GM19240 (cell line): ENCODE measurements around the gene PPP4R3A.
"Not testable (repeated sequence)": the region's sequence is repeated elsewhere in the genome, so short reads cannot be mapped to it uniquely, and the experiment has no call there.

Experiments
- DNase-seq: peaks from one replicate; pipeline ENCODE4 v3.0.0; 2011; ENCODE audit warnings: low spot score; ENCODE audit not compliant: insufficient read length

PPP4R3A gene

DNA sequence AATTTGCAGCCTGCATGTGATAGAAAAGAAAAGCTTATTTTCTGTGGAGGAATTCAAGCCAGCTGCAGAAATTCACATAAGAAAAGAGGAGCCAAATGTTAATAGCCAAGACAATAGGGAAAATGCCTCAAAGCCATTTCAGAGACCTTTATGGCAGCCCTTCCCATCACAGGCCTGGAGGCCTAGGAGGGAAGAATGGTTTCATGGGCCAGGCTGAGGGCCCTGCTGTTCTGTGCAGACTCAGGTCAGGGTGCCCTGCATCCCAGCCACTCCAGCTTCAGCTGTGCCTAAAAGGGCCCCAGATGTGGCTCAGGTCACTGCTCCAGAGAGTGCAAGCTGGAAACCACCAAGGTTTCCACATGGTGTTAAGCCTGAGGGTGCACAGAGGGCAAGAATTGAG lies 71.3 kb downstream of the PPP4R3A start:
- DNase-seq = no peak

DNA sequence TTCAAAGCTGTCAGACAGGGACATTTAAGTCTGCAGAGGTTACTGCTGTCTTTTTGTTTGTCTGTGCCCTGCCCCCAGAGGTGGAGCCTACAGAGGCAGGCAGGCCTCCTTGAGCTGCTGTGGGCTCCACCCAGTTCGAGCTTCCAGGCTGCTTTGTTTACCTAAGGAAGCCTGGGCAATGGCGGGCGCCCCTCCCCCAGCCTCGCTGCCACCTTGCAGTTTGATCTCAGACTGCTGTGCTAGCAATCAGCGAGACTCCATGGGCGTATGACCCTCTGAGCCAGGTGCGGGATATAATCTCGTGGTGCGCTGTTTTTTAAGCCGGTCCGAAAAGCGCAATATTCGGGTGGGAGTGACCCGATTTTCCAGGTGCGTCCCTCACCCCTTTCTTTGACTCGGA lies 73.8 kb downstream of the PPP4R3A start:
- DNase-seq = not testable (repeated sequence)

DNA sequence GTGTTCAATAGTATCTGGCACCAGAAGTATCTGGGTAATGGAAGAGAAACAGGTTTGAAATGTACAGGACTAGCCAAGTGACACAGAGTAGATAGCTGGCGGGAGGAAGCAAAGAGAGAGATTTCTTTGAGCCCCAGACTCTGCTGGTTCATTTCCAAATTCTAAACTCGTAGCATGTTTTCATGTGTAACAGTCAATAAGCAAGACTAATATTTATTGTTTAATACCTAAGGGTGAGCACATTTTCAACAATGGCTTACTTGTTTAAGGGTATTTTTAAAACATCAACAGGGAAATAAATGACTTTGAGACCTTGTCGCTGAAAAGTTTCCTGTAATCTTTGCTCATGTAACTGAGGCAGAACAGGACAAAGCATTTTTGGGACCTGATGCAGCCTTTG lies 80.7 kb downstream of the PPP4R3A start:
- DNase-seq = no peak

DNA sequence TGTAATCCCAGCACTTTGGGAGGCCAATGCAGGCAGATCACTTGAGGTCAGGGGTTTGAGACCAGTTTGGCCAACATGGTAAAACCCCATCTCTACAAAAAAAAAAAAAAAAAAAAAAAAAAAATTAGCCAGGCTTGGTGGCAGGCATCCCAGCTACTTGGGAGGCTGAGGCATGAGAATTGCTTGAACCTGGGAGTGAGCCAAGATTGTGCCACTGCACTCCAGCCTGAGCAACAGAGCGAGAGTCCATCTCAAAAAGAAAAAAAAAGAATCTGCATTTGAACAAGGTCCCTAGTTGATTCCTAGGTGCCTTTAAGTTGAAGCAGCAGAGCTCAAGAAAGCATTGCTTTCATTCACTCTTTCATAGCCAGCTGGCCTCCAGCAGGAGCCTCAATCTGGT lies 81.2 kb downstream of the PPP4R3A start:
- not testable (repeated sequence) for DNase-seq

DNA sequence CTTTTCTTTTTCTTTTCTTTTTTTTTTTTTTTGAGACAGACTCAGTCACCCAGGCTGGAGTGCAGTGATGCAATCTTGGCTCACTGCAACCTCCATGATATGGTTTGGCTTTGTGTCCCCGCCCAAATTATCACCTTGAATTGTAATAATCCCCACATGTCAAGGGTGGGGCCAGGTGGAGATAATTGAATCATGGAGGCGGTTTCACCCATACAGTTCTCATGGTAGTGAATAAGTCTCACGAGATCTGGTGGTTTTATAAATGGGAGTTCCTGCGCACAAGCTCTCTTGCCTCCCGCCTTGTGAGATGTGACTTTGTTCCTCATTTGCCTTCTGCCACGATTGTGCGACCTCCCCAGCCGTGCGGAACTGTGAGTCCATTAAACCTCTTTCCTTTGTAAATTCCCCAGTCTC lies 84.6 kb downstream of the PPP4R3A start:
- not testable (repeated sequence) for DNase-seq

DNA sequence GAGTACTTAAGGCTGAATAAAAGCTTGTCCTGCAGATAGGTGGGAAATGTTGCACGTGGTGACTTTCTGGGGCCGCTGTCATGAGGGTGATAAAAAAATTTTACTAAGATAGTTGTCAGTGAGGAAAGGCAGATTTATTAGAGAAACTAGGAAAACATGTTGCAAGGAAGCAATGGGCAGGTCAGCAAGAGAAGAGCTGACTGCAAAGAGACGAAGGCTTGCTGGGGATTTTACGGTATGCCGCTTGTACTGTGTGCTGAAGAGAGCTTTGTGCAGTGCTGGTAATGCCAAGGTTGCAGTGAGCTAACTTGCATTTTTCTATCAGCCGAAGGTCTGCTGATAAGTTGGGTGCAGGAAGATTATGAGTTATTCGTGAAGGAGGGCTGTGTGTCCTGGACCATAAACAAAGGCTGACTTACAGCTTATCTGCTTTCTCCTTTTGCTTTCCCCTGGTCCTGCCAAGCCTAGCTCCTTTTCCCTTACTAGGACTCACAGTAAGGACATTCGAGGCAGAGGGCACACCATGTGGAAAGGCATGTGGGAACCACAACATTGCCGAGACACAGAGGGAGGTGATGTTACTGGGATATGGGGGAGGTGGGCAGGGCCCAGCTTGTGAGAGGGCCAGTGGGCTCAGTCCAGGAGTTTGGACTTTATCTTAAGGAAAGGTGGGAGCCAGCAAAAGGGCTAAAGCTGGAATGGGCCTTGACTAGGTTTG lies 85.1 kb downstream of the PPP4R3A start:
- no peak for DNase-seq

DNA sequence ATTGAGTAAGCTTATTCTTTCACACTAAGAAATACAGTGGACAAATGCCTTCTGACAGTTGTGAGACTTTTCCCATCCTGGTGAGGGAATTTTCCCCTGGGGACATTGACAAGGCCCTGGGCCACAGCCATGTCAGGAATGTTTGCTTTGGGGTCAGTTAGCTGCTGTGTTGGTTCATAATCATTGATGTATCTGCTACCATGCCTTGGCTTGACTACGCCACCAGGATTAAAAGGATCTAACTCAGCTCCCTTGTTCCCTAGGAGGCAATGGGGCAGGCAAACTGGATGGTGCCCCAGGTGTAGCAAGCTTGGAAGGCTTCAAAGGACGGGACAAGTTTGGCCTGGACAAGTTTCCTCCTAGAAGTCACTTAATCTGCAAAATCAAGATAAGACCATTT lies 89.4 kb downstream of the PPP4R3A start:
- DNase-seq = no peak

DNA sequence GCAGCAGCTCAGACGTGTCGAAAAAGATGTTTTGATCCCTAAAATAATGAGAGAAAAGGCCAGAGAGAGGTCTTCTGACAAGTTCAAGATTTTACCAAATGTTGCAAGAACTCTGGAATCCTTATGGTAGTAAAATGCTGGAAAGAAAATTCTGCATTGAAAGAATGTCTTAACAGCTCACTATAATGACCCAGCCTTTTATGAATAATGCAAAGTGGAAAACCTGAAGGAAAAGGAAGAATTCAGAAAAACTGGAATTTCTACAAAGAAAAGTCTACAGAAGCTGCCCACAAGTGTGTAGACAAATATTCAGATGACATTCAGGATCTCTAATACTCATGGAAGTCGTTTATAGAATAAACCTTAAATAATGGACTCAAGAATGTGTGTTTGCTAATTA lies 90.7 kb downstream of the PPP4R3A start:
- DNase-seq = no peak

DNA sequence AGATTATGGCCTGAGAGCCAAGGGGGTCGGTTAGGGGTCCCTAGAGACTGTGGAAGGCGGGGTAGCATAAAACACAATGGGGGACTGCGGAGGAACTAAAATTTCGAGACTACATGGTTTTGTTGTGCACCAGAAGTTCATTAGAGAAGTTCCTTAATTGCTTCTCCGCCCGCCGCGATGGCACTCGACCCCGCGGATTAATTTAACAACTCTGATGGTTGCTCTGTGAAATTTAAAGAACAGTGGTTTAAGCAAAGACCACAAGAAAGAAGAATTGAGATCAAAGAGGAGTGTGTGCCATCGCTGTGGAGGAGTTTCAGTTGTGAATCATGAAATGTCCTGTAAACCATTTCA lies 91.1 kb downstream of the PPP4R3A start:
- DNase-seq = no peak

DNA sequence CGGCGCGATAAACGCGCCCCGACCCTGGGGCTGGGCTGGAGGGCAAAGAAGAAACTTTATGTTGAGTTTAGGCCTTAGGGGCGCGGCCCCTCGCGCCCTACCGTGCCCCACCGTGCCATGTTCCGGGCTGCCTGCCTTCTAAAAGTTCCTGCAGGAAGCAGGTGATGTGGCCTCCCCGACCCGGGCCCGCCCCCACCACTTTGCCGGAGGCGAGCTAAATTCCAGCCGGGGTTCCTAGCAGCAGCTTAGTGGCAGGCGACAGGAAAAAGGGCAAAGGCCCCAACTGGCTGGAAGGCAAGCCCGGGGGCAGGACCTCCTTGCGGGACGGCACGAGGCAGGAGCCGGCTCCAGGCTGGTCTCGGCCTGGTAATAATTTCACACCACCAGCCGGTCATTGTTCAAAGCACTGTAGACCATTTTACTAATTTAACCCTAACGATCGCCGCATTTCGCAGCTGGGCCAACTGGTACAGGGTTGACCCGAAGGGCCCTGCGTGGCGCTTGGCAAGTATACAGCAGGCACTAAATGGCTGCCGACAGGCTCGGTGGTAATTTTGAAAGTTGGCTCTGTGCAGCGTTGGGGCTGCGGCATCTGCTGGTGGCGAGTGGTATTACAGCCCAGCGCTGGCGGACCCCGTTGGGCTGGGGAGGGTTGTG lies 91.6 kb downstream of the PPP4R3A start:
- DNase-seq = no peak

DNA sequence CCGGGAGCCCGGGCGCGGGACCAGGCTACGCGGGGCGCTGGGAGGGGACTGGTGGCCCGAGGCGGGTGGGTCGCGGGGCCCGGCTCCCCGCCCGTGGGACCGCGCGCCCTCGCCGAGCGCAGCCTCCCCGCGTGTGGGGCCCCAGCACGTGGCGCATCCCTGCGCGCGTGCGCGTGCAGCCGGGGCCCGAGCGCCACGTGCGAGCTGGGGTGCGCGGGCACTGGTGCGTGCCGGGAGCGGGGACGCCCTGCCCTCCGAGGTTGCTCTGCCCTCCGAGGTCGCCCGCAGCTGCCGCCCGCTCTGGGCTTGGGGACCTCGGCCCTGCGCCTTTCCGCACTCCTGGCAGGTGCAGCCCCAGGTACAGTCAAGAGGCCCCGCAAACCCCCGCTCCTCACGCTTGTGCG lies 92.1 kb downstream of the PPP4R3A start:
- DNase-seq = no peak

DNA sequence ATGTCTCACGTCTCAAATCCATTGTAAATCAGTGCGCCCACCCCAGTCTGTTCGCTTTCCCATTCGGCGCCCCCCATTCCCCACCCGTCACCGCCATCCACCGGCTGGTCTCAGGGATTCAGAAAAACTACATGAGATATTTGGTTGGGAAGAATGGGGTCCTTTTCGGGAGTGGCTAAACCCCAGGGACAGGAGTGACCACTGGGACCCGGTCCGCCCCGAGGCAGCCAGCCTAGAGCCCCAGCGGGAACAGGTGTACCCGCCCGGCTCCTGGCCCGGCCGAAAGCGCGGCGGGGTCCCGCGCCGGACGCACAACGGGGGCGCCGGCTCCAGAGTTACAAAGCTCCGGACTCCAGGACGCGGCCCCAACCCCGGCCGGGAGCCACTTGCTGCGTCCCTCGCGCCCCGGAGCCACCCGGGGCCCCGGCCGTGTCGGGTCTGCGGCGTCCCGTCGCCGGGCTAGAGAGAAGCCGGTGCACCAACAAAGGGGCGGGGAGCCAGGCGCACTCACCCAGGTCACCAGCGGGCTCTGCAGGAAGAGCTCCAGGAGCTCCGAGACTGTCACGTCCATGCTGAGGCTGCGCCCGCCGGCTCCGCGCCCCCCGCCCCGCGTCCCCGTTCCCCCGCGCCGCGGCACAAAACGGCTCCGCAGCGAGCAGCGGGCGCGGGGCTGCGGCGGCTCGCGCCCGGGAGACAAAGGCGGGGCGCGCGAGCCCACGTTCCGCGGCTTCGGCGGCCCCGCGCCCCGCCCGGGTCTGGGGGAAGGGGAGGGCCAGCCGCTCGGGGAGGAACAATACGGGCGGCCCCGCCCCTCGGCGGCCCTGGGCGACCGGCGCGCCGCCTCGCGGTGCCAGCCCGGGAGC lies 92.8 kb downstream of the PPP4R3A start, which contains the start of gene CCDC88C:
CCDC88C (minus strand) TSS at position 701 of the 863 bp plus-strand sequence; CDS start at position 571, 130 bp downstream.
- no peak for DNase-seq

DNA sequence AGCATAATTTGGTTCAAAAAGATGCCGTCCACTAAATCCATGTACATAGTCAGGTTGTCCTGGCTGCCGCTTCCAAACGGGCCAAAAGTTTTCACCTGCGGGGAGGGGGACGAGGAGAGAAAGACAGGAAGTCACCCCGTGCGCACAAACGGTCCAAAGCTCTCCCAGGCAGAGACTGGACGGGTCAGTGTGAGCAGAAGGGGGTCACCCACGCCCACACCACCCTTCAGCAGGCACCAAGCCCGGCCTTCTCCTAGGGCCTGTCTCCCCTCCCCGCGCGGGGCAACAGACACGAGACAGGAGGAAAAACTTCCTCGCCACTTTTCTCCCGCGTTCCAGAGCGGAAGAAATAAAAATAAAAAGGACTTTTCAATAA lies 93.4 kb downstream of the PPP4R3A start:
- no peak for DNase-seq

DNA sequence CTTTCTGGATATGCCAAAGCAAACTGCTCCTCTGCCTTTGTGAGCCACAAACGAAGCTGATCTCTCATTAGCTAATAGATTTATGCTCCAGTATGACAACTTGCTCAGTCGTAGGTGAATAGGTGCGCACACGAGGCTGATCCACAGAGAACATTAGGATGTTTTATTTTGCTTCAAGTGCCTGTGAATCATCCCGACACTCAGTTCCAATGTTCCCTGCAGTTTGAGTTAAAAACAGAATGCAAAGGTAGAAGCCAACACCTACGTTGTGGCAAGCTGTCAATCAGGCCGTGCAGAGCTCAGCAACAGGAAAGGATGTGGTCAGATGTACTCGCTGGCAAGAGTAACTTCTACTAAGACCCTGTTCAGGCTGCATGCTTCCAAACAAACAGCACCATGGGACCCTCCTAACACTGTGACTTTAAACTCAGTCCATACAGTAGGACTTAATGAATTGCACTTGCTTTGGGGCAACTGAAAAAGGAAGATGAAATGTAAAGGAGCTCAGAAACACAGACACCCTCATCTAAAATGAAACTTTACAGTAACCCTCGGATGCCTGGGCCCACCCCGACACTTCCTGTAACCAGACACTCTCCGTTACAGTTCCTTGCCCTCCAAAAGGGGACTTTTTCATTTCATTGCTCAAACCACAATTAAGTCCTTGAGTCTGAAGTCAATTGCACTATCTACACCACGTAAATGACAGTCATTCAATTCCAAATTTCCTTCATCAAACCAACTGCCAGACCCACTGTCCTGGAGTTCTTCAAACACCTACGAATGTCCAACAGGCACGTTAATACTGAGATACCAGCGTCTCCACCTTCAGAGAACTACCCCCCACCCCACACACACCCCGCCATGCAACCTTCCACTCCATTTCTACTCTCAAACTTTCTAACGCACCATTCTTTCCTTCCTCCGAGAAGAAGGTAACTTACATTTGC lies 94.0 kb downstream of the PPP4R3A start:
- DNase-seq = peak; percentile 70

DNA sequence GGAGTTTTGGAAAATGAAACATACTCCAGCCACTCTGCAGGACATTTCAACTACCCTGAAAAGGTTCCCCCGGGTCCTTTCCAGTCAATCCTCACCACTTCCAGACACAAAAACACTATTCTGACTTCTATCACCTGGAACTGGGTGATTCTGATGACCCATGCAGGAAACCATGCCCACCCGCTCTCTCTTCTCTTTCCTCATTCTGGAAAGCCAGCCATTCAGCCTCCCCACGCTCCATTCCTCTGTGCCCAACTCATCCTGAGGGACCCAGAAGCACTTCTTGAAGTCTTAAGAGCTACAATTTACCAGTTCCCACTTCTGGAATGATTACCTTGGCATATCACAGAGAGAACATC lies 95.7 kb downstream of the PPP4R3A start:
- no peak for DNase-seq

DNA sequence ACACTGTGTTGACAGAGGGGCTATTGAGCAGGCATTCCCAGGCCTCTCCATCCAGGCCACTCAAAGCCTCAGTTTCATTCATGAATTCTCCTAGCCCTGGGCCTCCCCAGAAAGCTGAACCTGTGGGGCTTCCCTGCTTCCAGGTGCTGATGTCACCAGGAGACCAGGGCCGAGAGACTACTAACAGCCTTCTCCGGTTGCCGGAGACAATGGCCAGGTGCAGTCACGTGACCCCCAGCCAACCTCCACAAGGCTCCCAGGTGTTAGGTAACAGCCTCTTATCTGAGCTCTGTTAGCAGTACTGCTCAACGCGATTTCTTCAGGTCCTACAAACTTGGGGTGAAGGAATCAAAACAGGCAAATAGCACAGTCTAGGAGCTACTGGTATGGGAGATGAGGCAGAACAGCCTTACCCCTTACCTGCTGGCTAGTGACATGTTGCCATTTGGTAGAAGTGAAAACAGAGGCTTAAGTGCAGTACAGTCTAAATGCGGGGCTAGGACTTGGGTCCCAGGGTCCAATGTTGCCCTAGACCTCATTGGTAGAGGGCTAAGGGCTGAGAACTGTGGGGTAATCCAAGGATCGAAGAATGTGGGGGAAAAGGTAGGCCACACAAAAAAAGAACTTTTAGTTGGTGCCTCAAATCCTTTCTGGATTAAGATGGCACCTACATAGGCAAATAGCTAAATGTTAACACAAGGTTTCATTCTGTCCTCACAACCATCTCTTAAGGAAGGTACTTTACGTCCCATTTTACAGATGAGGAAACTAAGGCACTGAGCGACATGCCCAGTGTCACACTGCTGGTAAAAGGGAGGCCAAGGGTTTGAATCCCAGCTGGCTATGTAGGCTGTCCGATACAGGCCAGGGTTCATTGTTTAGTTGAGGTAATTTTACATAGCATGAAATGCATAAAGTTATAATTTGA lies 96.3 kb downstream of the PPP4R3A start:
- no peak for DNase-seq

DNA sequence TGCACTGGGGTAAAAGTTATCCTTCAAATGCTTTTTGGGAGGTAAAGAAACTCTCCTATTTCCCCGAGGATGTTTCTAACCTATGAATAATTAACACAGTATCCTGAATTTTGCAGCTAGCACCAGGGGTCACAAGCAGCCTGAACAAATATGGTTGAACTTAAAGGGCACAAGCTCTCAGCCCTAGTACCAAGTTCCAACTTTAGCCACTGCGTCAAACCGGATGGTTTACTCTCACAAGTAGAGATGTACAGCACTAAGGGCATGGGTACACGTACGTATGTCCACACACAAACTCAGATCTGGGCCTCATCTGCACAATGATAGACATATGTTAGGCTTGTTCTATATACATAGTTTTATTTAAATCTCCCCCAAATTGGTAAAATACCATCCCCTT lies 97.2 kb downstream of the PPP4R3A start:
- DNase-seq = no peak

DNA sequence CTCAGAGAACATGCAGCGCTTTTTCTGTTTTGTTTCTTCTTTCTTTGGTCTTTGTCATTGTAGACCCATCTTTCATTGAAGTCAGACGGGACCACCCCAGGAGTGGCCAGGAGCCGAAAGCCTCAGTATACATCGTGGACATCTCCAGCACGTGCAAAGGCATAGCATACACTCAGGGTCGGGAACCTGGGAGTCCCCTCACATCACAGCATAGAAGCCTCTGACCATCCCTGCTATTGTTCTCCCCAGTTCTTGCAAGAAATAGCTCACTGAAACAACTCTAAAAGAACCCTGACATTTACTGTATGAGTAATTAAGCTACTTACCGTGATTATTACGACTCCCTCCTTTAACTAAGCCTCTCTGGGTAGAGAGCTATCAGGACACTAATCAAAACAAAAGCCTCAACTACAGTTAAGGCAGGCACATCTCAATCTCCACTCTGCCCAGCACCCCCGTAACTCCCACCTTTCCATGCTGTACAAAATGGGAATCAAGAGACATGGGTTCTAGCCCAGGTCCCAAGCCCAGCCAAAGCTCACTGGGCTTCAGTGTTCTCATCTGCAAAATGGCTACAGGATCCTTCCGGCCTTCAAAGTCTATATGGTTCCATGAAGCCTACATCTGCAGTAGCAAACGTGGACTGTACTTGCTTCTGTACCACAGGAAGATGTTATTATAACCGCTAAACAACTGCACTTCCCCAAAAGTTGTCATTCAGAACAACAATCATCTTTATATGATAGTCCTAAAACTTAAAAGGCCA lies 99.2 kb downstream of the PPP4R3A start:
- DNase-seq = no peak

DNA sequence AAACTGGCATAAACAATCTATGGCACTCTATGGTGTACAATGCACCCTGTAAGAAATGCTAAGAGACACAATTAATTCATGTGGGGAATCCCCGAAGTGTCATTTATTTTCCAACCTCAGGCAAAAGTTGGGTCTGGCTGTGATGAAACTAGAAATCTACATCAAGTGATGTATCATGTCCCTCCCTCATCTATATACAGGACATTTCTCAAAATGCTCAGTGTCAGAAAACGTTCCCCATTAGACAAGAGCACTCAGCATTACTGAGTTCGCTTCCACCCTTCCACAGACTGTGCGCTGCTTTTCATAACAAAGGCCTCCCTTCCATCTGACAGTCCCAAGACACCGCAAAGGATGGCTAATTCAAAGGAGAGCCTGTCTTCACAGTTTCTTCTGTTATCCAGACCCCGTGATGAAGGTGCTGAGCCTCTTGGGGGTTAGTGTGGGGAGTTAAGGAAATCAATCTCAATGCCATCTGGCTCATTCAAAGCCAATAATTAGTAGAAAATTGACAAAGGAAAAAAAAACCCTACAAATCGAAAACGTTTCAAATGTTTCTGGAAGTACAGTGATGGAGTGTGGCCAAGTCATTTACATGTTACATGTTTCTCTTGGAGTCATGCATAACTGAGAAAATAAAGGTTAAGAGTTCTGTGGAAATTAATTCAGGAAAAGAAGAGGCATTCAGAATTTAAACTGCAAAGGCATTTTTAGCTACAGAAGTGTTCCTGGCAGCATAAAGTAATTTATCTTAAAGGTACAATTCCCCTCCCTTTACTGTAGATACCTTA lies 100.0 kb downstream of the PPP4R3A start:
- no peak for DNase-seq
